GM23338 (cell line): ENCODE results near the gene TMEM38A. TPM values are rescaled to one million over a fixed set of nuclear protein-coding genes. Genes with fewer than 3 reads are reported as not detected.
A peak's percentile ranks its signal among the peaks of the same experiment; 100 is the strongest.

Experiments used
- ATAC-seq: fragments of 200-7000 bp; cut with Tn5 transposase; 3 replicates; pipeline ENCODE4 v1.9.1; 2020
- DNase-seq: peaks from one replicate; pipeline ENCODE4 v3.0.0-alpha.2; 2015; ENCODE audit warnings: low spot score
- H2AFZ ChIP-seq: fragments of 200-600 bp; sonication (generic); 2 replicates; pipeline ENCODE4 v1.8.0; 2016; ENCODE audit warnings: antibody characterized with exemption, mild to moderate bottlenecking, moderate library complexity
- H3F3A ChIP-seq: fragments of 200-600 bp; sonication (generic); replicated peaks from 2 replicates; pipeline ENCODE4 v1.8.0; 2017; ENCODE audit warnings: antibody characterized with exemption, mixed run types, low read depth
- H3K27ac ChIP-seq: fragments of 200-600 bp; sonication (generic); 2 replicates; pipeline ENCODE4 v1.6.1; 2016; ENCODE audit warnings: low read depth
- H3K27me3 ChIP-seq: fragments of 200-600 bp; sonication (generic); 2 replicates; pipeline ENCODE4 v1.8.0; 2016; ENCODE audit warnings: mild to moderate bottlenecking, mixed run types, moderate library complexity; ENCODE audit not compliant: insufficient read depth
- H3K36me3 ChIP-seq: fragments of 200-600 bp; sonication (generic); 2 replicates; pipeline ENCODE4 v1.8.0; 2016; ENCODE audit warnings: mild to moderate bottlenecking; ENCODE audit not compliant: insufficient read depth
- H3K4me1 ChIP-seq: fragments of 200-600 bp; sonication (generic); 2 replicates; pipeline ENCODE4 v1.8.0; 2016; ENCODE audit warnings: mild to moderate bottlenecking, moderate library complexity; ENCODE audit not compliant: insufficient read depth
- H3K4me2 ChIP-seq: fragments of 200-600 bp; sonication (generic); 2 replicates; pipeline ENCODE4 v1.7.1; 2017; ENCODE audit warnings: mixed run types
- H3K4me3 ChIP-seq: fragments of 200-600 bp; sonication (generic); 2 replicates; pipeline ENCODE4 v1.6.1; 2016; ENCODE audit warnings: mixed run types
- H3K79me2 ChIP-seq: fragments of 200-600 bp; sonication (generic); replicated peaks from 2 replicates; pipeline ENCODE4 v1.8.0; 2017; ENCODE audit warnings: mild to moderate bottlenecking; ENCODE audit not compliant: insufficient read depth
- H3K9me2 ChIP-seq: fragments of 200-600 bp; sonication (generic); 2 replicates; pipeline ENCODE4 v1.8.0; 2017; ENCODE audit not compliant: insufficient read depth
- H4K20me1 ChIP-seq: fragments of 200-600 bp; sonication (generic); replicated peaks from 2 replicates; pipeline ENCODE4 v1.8.0; 2017; ENCODE audit warnings: mild to moderate bottlenecking; ENCODE audit not compliant: insufficient read depth
- H3K27ac Mint-ChIP-seq: 2 replicates; pipeline ENCODE4 v1.8.0; 2020; ENCODE audit warnings: inconsistent platforms, mild to moderate bottlenecking, moderate library complexity, mixed read lengths
- H3K27me3 Mint-ChIP-seq: 3 replicates; pipeline ENCODE4 v1.8.0; 2022; ENCODE audit warnings: low read depth, mild to moderate bottlenecking, moderate library complexity, mixed read lengths, inconsistent platforms; ENCODE audit not compliant: insufficient read depth, poor library complexity
- H3K36me3 Mint-ChIP-seq: 3 replicates; pipeline ENCODE4 v1.8.0; 2021; ENCODE audit warnings: low read depth, mild to moderate bottlenecking, inconsistent platforms, moderate library complexity, mixed read lengths
- H3K4me1 Mint-ChIP-seq: 3 replicates; pipeline ENCODE4 v1.8.0; 2020; ENCODE audit warnings: mild to moderate bottlenecking, inconsistent platforms, mixed read lengths
- H3K4me3 Mint-ChIP-seq: 3 replicates; pipeline ENCODE4 v1.8.0; 2021; ENCODE audit warnings: moderate library complexity, mild to moderate bottlenecking, inconsistent platforms, mixed read lengths
- H3K9me3 Mint-ChIP-seq: 3 replicates; pipeline ENCODE4 v1.8.0; 2020; ENCODE audit warnings: moderate library complexity, mild to moderate bottlenecking, inconsistent platforms, mixed read lengths
- CREB1 ChIP-seq: fragments of 250-450 bp; sonication (Bioruptor Pico); IDR thresholded peaks from 2 replicates; pipeline ENCODE4 v1.5.0; 2020; ENCODE audit warnings: low read depth, mild to moderate bottlenecking, moderate library complexity
- CTCF ChIP-seq, 2 experiments: fragments of 200-600 bp in 1 of 2; sonication (generic) in 1 of 2; conservative IDR thresholded peaks; 2 replicates each; pipeline versions ENCODE4 v1.5.1 to v1.6.1; 2016 to 2017; ENCODE audit warnings: antibody characterized with exemption in 2 of 2, low read depth in 2 of 2, mild to moderate bottlenecking in 2 of 2, moderate library complexity in 1 of 2
- EZH2 ChIP-seq: fragments of 200-600 bp; sonication (generic); IDR thresholded peaks from one replicate; pipeline ENCODE4 v1.8.0; 2017; ENCODE audit warnings: antibody characterized with exemption, mild to moderate bottlenecking, low read depth; ENCODE audit not compliant: unreplicated experiment
- EZH2phosphoT487 ChIP-seq: fragments of 200-600 bp; sonication (generic); IDR thresholded peaks from one replicate; pipeline ENCODE4 v1.8.1; 2018; ENCODE audit warnings: antibody characterized with exemption; ENCODE audit not compliant: unreplicated experiment
- JUNB ChIP-seq: IDR thresholded peaks from one replicate; pipeline ENCODE4 v1.6.1; 2016; ENCODE audit warnings: antibody characterized with exemption; ENCODE audit not compliant: unreplicated experiment
- NANOG ChIP-seq: IDR thresholded peaks from 2 replicates; pipeline ENCODE4 v1.6.1; 2016; ENCODE audit warnings: antibody characterized with exemption, borderline replicate concordance
- POLR2AphosphoS5 ChIP-seq: IDR thresholded peaks from 2 replicates; pipeline ENCODE4 v1.6.1; 2016; ENCODE audit warnings: antibody characterized with exemption, low read depth
- STAT1 ChIP-seq: IDR thresholded peaks from one replicate; pipeline ENCODE4 v1.6.1; 2016; ENCODE audit warnings: antibody characterized with exemption; ENCODE audit not compliant: unreplicated experiment
- ZNF114 ChIP-seq: fragments of 250-450 bp; sonication (Bioruptor Pico); IDR thresholded peaks from 2 replicates; pipeline ENCODE4 v1.5.0; 2020; ENCODE audit warnings: mild to moderate bottlenecking, moderate library complexity
- ZNF331 ChIP-seq: fragments of 250-450 bp; sonication (Bioruptor Pico); IDR thresholded peaks from 2 replicates; pipeline ENCODE4 v1.5.0; 2020; ENCODE audit warnings: low read depth, mild to moderate bottlenecking, moderate library complexity
- polyA plus RNA-seq: library from polyadenylated mRNA; unstranded; fragments of >200 nt; fragmentation: Nextera tagmentation; extraction: Ambion mirVana; gene quantifications from 2 replicates; pipeline ENCODE4 v1.2.1, GENCODE V29; 2016
- total RNA-seq: library from RNA; depleted of rRNA; stranded (reverse); fragments of >200 nt; shearing (Covaris generic); gene quantifications from 2 replicates; pipeline ENCODE4 v1.2.3, GENCODE V29; 2014
- TF ChIP-seq, protein P1 (sequence below): IDR thresholded peaks from 2 replicates; pipeline ENCODE4 v1.6.1; 2016; ENCODE audit warnings: antibody characterized with exemption
- TF ChIP-seq, protein P2 (sequence below): IDR thresholded peaks from one replicate; pipeline ENCODE4 v1.6.1; 2018; ENCODE audit warnings: antibody characterized with exemption; ENCODE audit not compliant: unreplicated experiment

TMEM38A gene
- total and polyA plus RNA-seq, 2 experiments from 2014 or later, result 5.9 to 14.1 TPM

- Histone ChIP-seq H3K4me2 (no peak overlapping the region), H3K79me2 (peaks cover 100% of the 10 kb centered on the region), H3K9me2 (0 out of 2 replicates have a peak, but pooled peaks cover 6% of the 10 kb centered on the region), H3K4me3 (no peak overlapping the region), H3K4me1 (no peaks in the 10 kb centered on the region; the same call in 1 of the 2 replicates), H3K36me3 (no peaks in the 10 kb centered on the region), H3F3A (no peaks in the 10 kb centered on the region), H3K27me3 (no peaks in the 10 kb centered on the region), H4K20me1 (peaks cover 61% of the 10 kb centered on the region), H2AFZ (no peak overlapping the region), H3K27ac (no peak overlapping the region)
- no peak for TF ChIP-seq ZNF331 (CRISPR knock-in tag)
- no peak for TF ChIP-seq STAT1
- TF ChIP-seq EZH2, result no peak
- Mint-ChIP-seq H3K4me1 (peaks cover 39% of the 10 kb centered on the region), H3K9me3 (no peaks in the 10 kb centered on the region), H3K36me3 (no peaks in the 10 kb centered on the region; the same call in 2 of the 3 replicates), H3K27ac (no peak overlapping the region), H3K4me3 (no peak overlapping the region), H3K27me3 (peaks cover 2% of the 10 kb centered on the region)
- ATAC-seq (no peak), DNase-seq (no peak)
These were observed 40.4 kb upstream of the TMEM38A start for GRCh38 chr19:16620584-16620983.

GRCh38 chr19:16621165-16621800 lies 39.7 kb upstream of the TMEM38A start:
- ATAC-seq, result no peak
- peaks cover 2% of the 10 kb centered on the region for H3K27me3 Mint-ChIP-seq
- H4K20me1 ChIP-seq, result peaks cover 68% of the 10 kb centered on the region
- H3K4me1 Mint-ChIP-seq, result peaks cover 40% of the 10 kb centered on the region
- H3K27ac ChIP-seq, result no peak overlapping the region
- no peaks in the 10 kb centered on the region for H3F3A ChIP-seq
- no peak overlapping the region for H3K4me3 ChIP-seq
- no peaks in the 10 kb centered on the region for H3K9me3 Mint-ChIP-seq
- no peak overlapping the region for H2AFZ ChIP-seq
- no peaks in the 10 kb centered on the region for H3K36me3 ChIP-seq
- H3K79me2 ChIP-seq, result peaks cover 100% of the 10 kb centered on the region
- H3K9me2 ChIP-seq, result 0 out of 2 replicates have a peak, but pooled peaks cover 4% of the 10 kb centered on the region
- no peak overlapping the region for H3K4me3 Mint-ChIP-seq
- H3K4me1 ChIP-seq, result peaks cover 2% of the 10 kb centered on the region
- DNase-seq, result no peak
- H3K4me2 ChIP-seq, result no peak overlapping the region
- H3K36me3 Mint-ChIP-seq, result no peaks in the 10 kb centered on the region; the same call in 2 of the 3 replicates
- H3K27ac Mint-ChIP-seq, result 0 out of 2 replicates have a peak overlapping the region, but pooled peaks have one; percentile 17
- H3K27me3 ChIP-seq, result no peaks in the 10 kb centered on the region
- TF ChIP-seq, protein P1, sequence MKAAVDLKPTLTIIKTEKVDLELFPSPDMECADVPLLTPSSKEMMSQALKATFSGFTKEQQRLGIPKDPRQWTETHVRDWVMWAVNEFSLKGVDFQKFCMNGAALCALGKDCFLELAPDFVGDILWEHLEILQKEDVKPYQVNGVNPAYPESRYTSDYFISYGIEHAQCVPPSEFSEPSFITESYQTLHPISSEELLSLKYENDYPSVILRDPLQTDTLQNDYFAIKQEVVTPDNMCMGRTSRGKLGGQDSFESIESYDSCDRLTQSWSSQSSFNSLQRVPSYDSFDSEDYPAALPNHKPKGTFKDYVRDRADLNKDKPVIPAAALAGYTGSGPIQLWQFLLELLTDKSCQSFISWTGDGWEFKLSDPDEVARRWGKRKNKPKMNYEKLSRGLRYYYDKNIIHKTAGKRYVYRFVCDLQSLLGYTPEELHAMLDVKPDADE, result no peak
- TF ChIP-seq STAT1 (no peak), CTCF (conservative IDR thresholded peaks at IDR 0.05; ENCODE audit: low read depth in 2 of 2) (no peak), EZH2phosphoT487 (no peak), EZH2 (no peak), JUNB (no peak), ZNF114 (CRISPR knock-in tag) (no peak), NANOG (no peak), POLR2AphosphoS5 (no peak), CREB1 (CRISPR knock-in tag) (no peak)
- TF ChIP-seq, protein P2, sequence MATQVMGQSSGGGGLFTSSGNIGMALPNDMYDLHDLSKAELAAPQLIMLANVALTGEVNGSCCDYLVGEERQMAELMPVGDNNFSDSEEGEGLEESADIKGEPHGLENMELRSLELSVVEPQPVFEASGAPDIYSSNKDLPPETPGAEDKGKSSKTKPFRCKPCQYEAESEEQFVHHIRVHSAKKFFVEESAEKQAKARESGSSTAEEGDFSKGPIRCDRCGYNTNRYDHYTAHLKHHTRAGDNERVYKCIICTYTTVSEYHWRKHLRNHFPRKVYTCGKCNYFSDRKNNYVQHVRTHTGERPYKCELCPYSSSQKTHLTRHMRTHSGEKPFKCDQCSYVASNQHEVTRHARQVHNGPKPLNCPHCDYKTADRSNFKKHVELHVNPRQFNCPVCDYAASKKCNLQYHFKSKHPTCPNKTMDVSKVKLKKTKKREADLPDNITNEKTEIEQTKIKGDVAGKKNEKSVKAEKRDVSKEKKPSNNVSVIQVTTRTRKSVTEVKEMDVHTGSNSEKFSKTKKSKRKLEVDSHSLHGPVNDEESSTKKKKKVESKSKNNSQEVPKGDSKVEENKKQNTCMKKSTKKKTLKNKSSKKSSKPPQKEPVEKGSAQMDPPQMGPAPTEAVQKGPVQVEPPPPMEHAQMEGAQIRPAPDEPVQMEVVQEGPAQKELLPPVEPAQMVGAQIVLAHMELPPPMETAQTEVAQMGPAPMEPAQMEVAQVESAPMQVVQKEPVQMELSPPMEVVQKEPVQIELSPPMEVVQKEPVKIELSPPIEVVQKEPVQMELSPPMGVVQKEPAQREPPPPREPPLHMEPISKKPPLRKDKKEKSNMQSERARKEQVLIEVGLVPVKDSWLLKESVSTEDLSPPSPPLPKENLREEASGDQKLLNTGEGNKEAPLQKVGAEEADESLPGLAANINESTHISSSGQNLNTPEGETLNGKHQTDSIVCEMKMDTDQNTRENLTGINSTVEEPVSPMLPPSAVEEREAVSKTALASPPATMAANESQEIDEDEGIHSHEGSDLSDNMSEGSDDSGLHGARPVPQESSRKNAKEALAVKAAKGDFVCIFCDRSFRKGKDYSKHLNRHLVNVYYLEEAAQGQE, result no peak
